HG02870 (cell line): ENCODE data around the gene METRNL.

ENCODE experiments used
- ATAC-seq: cut with Tn5 transposase; IDR thresholded peaks from one replicate; pipeline ENCODE4 v1.9.1; 2021; ENCODE audit warnings: mild to moderate bottlenecking, moderate library complexity; ENCODE audit not compliant: unreplicated experiment

METRNL gene

GRCh38 chr17:83089328-83090132 is 10.1 kb downstream of the METRNL start:
- no peak for ATAC-seq

- ATAC-seq = no peak
These were observed 11.2 kb downstream of the METRNL start for GRCh38 chr17:83090444-83091256.

DNA sequence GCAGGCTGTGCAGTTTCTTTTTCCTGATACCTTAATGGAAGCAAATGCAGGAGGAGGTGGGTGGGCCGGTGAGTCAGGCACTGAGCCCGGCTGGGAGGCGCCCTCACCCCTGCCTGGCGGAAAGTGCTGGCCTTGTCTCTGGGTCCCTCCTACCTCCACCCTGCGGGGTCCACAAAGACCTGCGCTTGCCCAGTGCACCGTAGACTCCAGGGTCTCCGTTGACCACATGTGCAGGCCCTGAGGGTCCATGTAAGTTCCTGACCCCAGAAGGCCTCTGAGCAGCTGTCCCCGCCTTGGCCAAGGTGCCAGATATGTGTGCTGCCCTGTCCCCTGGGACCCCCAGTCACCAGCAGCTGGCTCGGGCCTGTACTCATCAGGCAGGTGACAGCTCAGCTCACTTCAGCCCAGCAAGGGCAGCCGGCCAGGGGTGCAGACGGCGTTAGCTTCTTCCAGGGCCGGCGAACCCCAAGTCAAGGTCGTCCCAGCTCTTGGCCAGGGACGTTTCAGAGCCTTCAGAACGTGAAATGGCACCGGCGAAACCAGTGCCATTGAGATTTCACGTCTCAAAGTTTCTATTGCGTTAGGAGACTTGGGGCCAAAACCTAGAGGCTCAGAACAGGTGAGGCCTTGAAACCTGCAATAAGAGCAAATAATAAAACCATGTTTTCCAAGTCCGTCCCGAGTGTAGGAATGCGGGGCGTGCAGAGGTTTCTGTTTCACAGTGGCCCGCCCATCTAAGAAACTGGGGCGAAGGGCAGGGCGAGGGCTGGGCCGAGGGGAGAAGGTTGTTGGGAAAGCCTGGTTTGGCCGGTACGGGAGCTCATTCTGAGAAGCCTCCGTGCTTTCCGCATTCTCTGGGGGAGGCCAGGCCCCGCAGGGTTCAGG is 12.1 kb downstream of the METRNL start:
- no peak for ATAC-seq

- no peak for ATAC-seq
These were observed 12.8 kb downstream of the METRNL start for GRCh38 chr17:83092186-83092585.

- ATAC-seq = no peak
These were observed 13.5 kb downstream of the METRNL start for GRCh38 chr17:83092931-83093330.

DNA sequence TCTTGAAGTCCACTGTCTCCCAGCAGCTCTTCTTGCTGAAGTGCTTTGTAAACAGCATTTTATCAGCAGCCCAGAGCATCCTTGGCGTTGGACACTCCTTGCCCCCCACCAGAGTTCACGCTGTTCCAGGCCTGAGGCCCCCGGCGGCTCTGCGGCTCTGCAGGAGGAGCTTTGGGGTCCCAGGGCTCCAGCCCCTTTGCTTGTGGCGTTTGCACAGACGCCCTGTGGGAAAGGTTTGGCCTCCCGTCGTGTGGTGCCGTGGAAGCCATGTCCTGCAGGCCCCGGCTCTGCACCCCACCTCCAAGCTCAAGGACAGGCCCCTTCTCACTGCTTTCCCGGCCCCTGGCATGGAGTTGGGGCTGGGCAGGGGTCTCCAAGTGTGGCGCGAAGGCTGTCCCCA is 14.1 kb downstream of the METRNL start:
- ATAC-seq = no peak

DNA sequence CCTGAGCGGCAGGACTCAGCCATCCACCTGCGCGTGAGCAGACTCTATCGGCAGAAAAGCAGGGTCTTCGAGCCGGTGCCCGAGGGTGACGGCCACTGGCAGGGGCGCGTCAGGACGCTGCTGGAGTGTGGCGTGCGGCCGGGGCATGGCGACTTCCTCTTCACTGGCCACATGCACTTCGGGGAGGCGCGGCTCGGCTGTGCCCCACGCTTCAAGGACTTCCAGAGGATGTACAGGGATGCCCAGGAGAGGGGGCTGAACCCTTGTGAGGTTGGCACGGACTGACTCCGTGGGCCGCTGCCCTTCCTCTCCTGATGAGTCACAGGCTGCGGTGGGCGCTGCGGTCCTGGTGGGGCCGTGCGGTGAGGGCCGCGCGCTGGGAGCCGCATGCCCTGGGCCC is 14.9 kb downstream of the METRNL start:
- no peak for ATAC-seq

GRCh38 chr17:83095016-83095415 is 15.6 kb downstream of the METRNL start:
- no peak for ATAC-seq

- ATAC-seq = no peak
These were observed 17.2 kb downstream of the METRNL start for GRCh38 chr17:83096401-83097224.

- ATAC-seq = no peak
These were observed 18.4 kb downstream of the METRNL start for GRCh38 chr17:83097831-83098230.

GRCh38 chr17:83098241-83099085 is 19.1 kb downstream of the METRNL start:
- ATAC-seq = no peak

DNA sequence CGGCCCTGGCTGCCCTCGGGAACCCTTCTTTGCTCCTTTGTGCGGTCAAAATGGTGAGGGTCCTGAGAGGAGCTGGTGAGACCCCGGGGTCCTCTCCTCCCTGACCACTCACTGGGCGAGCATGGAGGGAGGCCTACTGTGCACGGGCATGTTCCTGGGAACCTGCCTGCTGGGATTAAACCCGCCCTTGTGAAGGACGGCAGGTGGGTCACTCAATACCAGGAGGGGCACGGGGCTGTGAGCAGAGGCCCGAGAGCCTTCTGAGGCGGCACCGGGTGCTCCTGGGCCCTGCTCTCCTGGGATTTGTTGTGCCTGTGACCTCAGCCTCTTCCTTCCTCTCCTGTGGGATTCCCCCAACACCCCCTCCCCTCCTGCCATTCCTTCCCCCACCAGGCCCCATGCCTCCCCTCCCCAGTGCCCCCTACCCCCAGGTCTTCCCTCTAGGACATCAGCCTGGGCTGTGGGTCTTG is 19.7 kb downstream of the METRNL start:
- ATAC-seq = no peak

DNA sequence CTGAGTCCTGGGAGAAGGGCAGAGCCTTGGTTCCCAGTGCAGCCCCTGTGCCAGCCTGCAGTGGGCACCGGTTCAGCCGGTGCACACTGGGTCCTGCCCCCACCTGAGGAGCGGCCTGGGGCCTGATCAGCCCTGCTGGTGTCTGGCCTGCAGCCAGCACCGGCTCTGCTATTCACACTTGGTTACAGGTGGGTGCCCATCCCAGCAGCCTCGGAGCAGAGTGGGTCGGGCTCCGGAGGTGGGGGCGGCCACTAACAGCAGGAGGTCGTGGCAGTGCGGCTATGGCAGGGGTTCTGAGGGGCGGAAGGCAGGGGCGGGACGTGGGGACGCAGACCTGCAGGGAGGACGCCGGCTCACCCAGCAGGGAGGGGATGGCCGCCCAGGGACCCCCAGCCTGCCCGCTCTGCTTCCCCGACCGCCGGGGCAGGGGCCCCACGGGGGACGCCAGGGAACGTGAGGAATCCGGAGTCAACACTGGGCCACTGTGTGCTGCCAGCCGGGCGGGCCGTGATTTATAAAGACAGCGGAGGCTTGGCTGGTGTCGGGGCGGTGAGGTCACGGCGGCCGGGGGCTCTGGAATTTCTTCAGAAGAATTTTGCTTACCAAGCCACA is 20.3 kb downstream of the METRNL start:
- no peak for ATAC-seq

- ATAC-seq = no peak
These were observed 20.9 kb downstream of the METRNL start for GRCh38 chr17:83100220-83100852.

DNA sequence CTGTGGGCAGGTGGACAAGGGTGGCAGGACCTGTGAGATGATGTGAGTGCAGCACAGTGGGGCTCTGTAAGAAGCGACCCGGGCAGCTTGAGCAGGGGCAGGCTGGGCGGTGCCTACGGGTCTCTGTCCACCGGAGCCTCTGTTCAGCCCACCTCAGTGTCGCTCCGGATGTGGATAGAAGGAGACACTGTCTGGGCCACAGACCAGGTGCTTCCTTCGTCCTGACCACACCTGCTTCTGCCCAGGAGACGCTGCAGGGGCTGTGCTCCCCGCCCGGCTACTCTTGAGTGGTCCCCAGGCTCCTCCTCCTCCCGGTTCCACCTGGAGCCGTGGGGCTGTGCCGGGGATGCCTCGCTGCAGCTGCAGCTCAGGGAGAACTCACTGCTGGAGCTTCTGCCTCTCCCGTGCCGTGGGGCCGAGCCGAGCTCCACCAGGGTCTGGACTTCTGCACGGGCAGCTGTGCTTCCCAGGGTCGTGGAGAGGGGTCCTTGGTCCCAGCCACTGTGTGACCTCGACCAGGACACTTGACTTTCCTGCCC is 21.5 kb downstream of the METRNL start:
- ATAC-seq = no peak

- ATAC-seq = no peak
These were observed 22.5 kb downstream of the METRNL start for GRCh38 chr17:83101805-83102480.

DNA sequence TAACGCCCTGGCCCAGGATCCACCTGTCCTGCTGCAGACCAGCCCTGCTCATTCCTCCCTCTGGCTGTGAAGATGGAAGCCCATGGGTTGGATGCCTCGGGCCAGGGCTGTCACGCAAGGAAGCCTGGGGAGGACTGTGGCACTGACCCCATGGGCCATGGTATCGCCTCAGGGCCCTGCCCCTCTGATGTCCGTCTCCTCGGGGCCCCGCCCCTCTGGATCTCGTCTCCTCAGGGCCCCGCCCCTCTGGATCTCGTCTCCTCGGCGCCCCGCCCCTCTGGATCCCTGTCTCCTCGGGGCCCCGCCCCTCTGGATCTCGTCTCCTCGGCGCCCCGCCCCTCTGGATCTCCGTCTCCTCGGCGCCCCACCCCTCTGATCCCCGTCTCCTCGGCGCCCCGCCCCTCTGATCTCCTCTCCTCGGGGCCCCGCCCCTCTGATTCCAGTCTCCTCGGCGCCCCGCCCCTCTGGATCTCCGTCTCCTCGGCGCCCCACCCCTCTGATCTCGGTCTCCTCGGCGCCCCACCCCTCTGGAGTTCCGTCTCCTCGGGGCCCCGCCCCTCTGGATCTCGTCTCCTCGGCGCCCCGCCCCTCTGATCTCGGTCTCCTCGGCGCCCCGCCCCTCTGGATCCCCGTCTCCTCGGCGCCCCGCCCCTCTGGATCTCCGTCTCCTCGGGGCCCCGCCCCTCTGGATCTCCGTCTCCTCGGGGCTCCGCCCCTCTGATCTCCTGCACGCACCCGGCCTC is 24.0 kb downstream of the METRNL start:
- no peak for ATAC-seq
